ENCODE results near the gene FBXO24. TPM values are rescaled to one million over a fixed set of nuclear protein-coding genes. Genes with fewer than 3 reads are reported as not detected.
A peak's percentile ranks its signal among the peaks of the same experiment; 100 is the strongest.
"Not testable (repeated sequence)": the region's sequence is repeated elsewhere in the genome, so short reads cannot be mapped to it uniquely, and the experiment has no call there.

The FBXO24 gene
- total RNA-seq, 4 donors from 2014 or later = 2.9 to 4.9 TPM; not detected in 2

GRCh38 chr7:100561491-100562194 lies 24.5 kb upstream of the FBXO24 start:
- H3K36me3 ChIP-seq = no peaks in the 10 kb centered on the region
- DNase-seq = no peak
- H3K4me3 ChIP-seq = no peak overlapping the region
- TF ChIP-seq POLR2A (IDR thresholded peaks at IDR 0.05) (no peak), CTCF (IDR thresholded peaks at IDR 0.05) (no peak)
- H3K9me3 ChIP-seq = no peaks in the 10 kb centered on the region
- intact Hi-C loops (cut with DNase I; ENCODE audit: low total_unique reads) = loop anchor here (10.0 kb wide), 1 partner anchor 123 kb away; no protein-coding TSS in a partner anchor
- H3K27me3 ChIP-seq = no peaks in the 10 kb centered on the region
- no peak overlapping the region for H3K27ac ChIP-seq
- H3K4me1 ChIP-seq = no peaks in the 10 kb centered on the region

GRCh38 chr7:100562195-100563099 lies 23.7 kb upstream of the FBXO24 start:
- intact Hi-C loops (cut with DNase I; ENCODE audit: low total_unique reads) = loop anchor here (10.0 kb wide), 1 partner anchor 122 kb away; no protein-coding TSS in a partner anchor
- Histone ChIP-seq H3K36me3 (no peaks in the 10 kb centered on the region), H3K9me3 (no peaks in the 10 kb centered on the region), H3K4me3 (no peak overlapping the region), H3K4me1 (no peaks in the 10 kb centered on the region), H3K27me3 (no peaks in the 10 kb centered on the region), H3K27ac (no peak overlapping the region)
- DNase-seq = peak in 1 of 2 donors; percentile 31
- no peak for TF ChIP-seq CTCF (IDR thresholded peaks at IDR 0.05)
- no peak for TF ChIP-seq POLR2A (IDR thresholded peaks at IDR 0.05)

GRCh38 chr7:100563100-100563564 lies 23.0 kb upstream of the FBXO24 start:
- Histone ChIP-seq H3K36me3 (no peaks in the 10 kb centered on the region), H3K27me3 (no peaks in the 10 kb centered on the region), H3K4me1 (no peaks in the 10 kb centered on the region), H3K9me3 (no peaks in the 10 kb centered on the region), H3K4me3 (no peak overlapping the region), H3K27ac (no peak overlapping the region)
- TF ChIP-seq CTCF (IDR thresholded peaks at IDR 0.05) (no peak), POLR2A (IDR thresholded peaks at IDR 0.05) (no peak)
- DNase-seq = no peak
- intact Hi-C loops (cut with DNase I; ENCODE audit: low total_unique reads) = loop anchor here (10.0 kb wide), 1 partner anchor 122 kb away; no protein-coding TSS in a partner anchor

GRCh38 chr7:100563809-100564400 lies 22.2 kb upstream of the FBXO24 start:
- Histone ChIP-seq H3K27ac (peak overlapping the region in 1 of 2 donors; percentile 21), H3K4me3 (no peak overlapping the region), H3K4me1 (no peaks in the 10 kb centered on the region), H3K9me3 (no peaks in the 10 kb centered on the region), H3K36me3 (no peaks in the 10 kb centered on the region), H3K27me3 (no peaks in the 10 kb centered on the region)
- intact Hi-C loops (cut with DNase I; ENCODE audit: low total_unique reads) = loop anchor here (10.0 kb wide), 1 partner anchor 121 kb away; no protein-coding TSS in a partner anchor
- DNase-seq = peak; percentile 83 to 84
- no peak for TF ChIP-seq POLR2A (IDR thresholded peaks at IDR 0.05)
- TF ChIP-seq CTCF (IDR thresholded peaks at IDR 0.05) = peak; percentile 84 to 94 (median 88)

GRCh38 chr7:100564405-100564804 lies 21.7 kb upstream of the FBXO24 start:
- not testable (repeated sequence) for H3K4me3 ChIP-seq, H3K9me3 ChIP-seq, H3K27me3 ChIP-seq, DNase-seq, H3K36me3 ChIP-seq, H3K4me1 ChIP-seq
- intact Hi-C loops (cut with DNase I; ENCODE audit: low total_unique reads) = loop anchor here (10.0 kb wide), 1 partner anchor 120 kb away; no protein-coding TSS in a partner anchor
- H3K27ac ChIP-seq = peak overlapping the region in 1 of 2 donors; percentile 21
